ENCODE results near the gene PLA2G6. TPM values are rescaled to one million over a fixed set of nuclear protein-coding genes. Genes with fewer than 3 reads are reported as not detected.
A peak's percentile ranks its signal among the peaks of the same experiment; 100 is the strongest.

The PLA2G6 gene
- total RNA-seq, 1 experiment from 2014 or later: 18.7 TPM

- CTCF ChIA-PET: interaction anchor here (1.1 to 1.7 kb wide), 2 partner anchors 177 kb away, joined by 4 to 8 read pairs; no protein-coding TSS in a partner anchor
- no TSS peak for BruUV-seq (replicated peaks)
- peak overlapping the region; percentile 67 for H3K27ac Mint-ChIP-seq (ENCODE audit: unreplicated experiment)
- intact Hi-C loops (cut with micrococcal nuclease; ENCODE audit: unreplicated experiment): no loop called here
- H3K4me3 Mint-ChIP-seq (ENCODE audit: unreplicated experiment): no peak overlapping the region
- H3K9me3 Mint-ChIP-seq (ENCODE audit: unreplicated experiment): no peaks in the 10 kb centered on the region
- 0 out of 2 replicates have a peak, but pooled peaks cover 8% of the 10 kb centered on the region for H3K4me1 ChIP-seq
- TF ChIP-seq CTCF (IDR thresholded peaks at IDR 0.05; ENCODE audit: insufficient read depth in 1 of 2, low read depth in 1 of 2, low read length in 1 of 2, severe bottlenecking in 1 of 2, unreplicated experiment in 1 of 2): no peak
- H3K4me1 Mint-ChIP-seq (ENCODE audit: low read depth, unreplicated experiment): peaks cover 6% of the 10 kb centered on the region
- H3K36me3 Mint-ChIP-seq (ENCODE audit: insufficient read depth, unreplicated experiment): peaks cover 21% of the 10 kb centered on the region
- H3K27me3 Mint-ChIP-seq (ENCODE audit: insufficient read depth, unreplicated experiment): no peaks in the 10 kb centered on the region
- POLR2A ChIA-PET: no interaction called here
- no peak for DNase-seq
- H3K36me3 ChIP-seq (ENCODE audit: control insufficient read depth, insufficient read depth, low read length): peaks cover 2% of the 10 kb centered on the region; the same call in 1 of the 2 replicates
- H3K27me3 ChIP-seq (replicated peaks; ENCODE audit: control insufficient read depth, insufficient read depth, low read length): no peaks in the 10 kb centered on the region
- H3K9me3 ChIP-seq: no peaks in the 10 kb centered on the region
- H3K4me3 ChIP-seq (ENCODE audit: low read depth, low read length): no peak overlapping the region
Observed at GRCh38 chr22:38228873-38229740, 47.5 kb upstream of the PLA2G6 start.

- H3K27me3 Mint-ChIP-seq (ENCODE audit: insufficient read depth, unreplicated experiment): no peaks in the 10 kb centered on the region
- no TSS peak for BruUV-seq (replicated peaks)
- TF ChIP-seq CTCF (IDR thresholded peaks at IDR 0.05; ENCODE audit: insufficient read depth in 1 of 2, low read depth in 1 of 2, low read length in 1 of 2, severe bottlenecking in 1 of 2, unreplicated experiment in 1 of 2): no peak
- Histone ChIP-seq H3K36me3 (ENCODE audit: control insufficient read depth, insufficient read depth, low read length) (peaks cover 2% of the 10 kb centered on the region; the same call in 1 of the 2 replicates), H3K4me1 (0 out of 2 replicates have a peak, but pooled peaks cover 8% of the 10 kb centered on the region), H3K9me3 (no peaks in the 10 kb centered on the region), H3K27me3 (replicated peaks; ENCODE audit: control insufficient read depth, insufficient read depth, low read length) (no peaks in the 10 kb centered on the region), H3K4me3 (ENCODE audit: low read depth, low read length) (no peak overlapping the region)
- H3K9me3 Mint-ChIP-seq (ENCODE audit: unreplicated experiment): no peaks in the 10 kb centered on the region
- peak overlapping the region; percentile 67 for H3K27ac Mint-ChIP-seq (ENCODE audit: unreplicated experiment)
- CTCF ChIA-PET: interaction anchor here (1.1 kb wide), 1 partner anchor 176 kb away, joined by 4 read pairs; no protein-coding TSS in a partner anchor
- intact Hi-C loops (cut with micrococcal nuclease; ENCODE audit: unreplicated experiment): no loop called here
- peaks cover 6% of the 10 kb centered on the region for H3K4me1 Mint-ChIP-seq (ENCODE audit: low read depth, unreplicated experiment)
- no peak for DNase-seq
- POLR2A ChIA-PET: no interaction called here
- H3K36me3 Mint-ChIP-seq (ENCODE audit: insufficient read depth, unreplicated experiment): peaks cover 22% of the 10 kb centered on the region
- no peak overlapping the region for H3K4me3 Mint-ChIP-seq (ENCODE audit: unreplicated experiment)
Observed at GRCh38 chr22:38228326-38228872, 46.8 kb upstream of the PLA2G6 start.

GRCh38 chr22:38226853-38227649 is 45.4 kb upstream of the PLA2G6 start:
- TF ChIP-seq CTCF (IDR thresholded peaks at IDR 0.05; ENCODE audit: insufficient read depth in 1 of 2, low read depth in 1 of 2, low read length in 1 of 2, severe bottlenecking in 1 of 2, unreplicated experiment in 1 of 2): no peak
- no peak overlapping the region for H3K27ac Mint-ChIP-seq (ENCODE audit: unreplicated experiment)
- Histone ChIP-seq H3K36me3 (ENCODE audit: control insufficient read depth, insufficient read depth, low read length) (peaks cover 2% of the 10 kb centered on the region; the same call in 1 of the 2 replicates), H3K4me3 (ENCODE audit: low read depth, low read length) (no peak overlapping the region), H3K27me3 (replicated peaks; ENCODE audit: control insufficient read depth, insufficient read depth, low read length) (no peaks in the 10 kb centered on the region), H3K9me3 (no peaks in the 10 kb centered on the region), H3K4me1 (0 out of 2 replicates have a peak, but pooled peaks cover 8% of the 10 kb centered on the region)
- H3K36me3 Mint-ChIP-seq (ENCODE audit: insufficient read depth, unreplicated experiment): peaks cover 22% of the 10 kb centered on the region
- H3K4me1 Mint-ChIP-seq (ENCODE audit: low read depth, unreplicated experiment): peaks cover 6% of the 10 kb centered on the region
- no peaks in the 10 kb centered on the region for H3K9me3 Mint-ChIP-seq (ENCODE audit: unreplicated experiment)
- no peak overlapping the region for H3K4me3 Mint-ChIP-seq (ENCODE audit: unreplicated experiment)
- intact Hi-C loops (cut with micrococcal nuclease; ENCODE audit: unreplicated experiment): no loop called here
- no peaks in the 10 kb centered on the region for H3K27me3 Mint-ChIP-seq (ENCODE audit: insufficient read depth, unreplicated experiment)
- ChIA-PET CTCF (no interaction called here), POLR2A (no interaction called here)
- no TSS peak for BruUV-seq (replicated peaks)
- no peak for DNase-seq

Measured in Caco-2 (cell line).